ENCODE data around the gene POLR2A.

The POLR2A gene

DNA sequence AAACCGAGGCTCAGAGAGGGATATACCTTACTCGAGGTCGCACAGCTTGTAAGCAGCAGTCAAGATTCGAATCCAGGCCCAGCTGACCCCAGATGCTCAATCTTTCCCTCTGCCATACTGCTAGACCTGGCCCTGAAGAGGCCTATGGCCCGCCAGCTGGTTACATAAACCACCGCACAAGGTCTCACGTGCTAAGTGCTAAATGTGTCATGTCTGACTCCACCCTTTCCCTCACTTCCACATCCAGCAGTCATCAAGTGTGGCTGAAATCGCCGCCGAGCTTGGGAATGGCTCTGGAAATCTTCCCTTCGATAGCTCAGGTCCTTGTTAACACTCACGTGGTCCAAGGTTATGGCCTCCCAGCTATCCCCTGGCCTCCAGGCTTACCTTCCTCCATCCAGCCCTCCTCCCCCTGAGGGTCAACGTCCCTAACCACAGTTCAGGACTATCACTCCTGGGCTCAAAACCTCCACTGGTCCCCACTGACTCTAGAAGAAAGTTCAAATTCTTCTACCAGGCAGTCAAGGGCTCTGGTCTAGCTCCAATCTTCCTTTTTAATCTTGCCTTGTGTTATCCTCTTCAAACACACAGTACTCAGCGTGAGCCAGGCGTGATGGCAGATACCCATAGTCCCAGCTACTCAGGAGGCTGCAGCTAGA lies 8.3 kb upstream of the POLR2A start:
- DNase-seq (ENCODE audit: low read depth, low spot score) = no peak
- TF ChIP-seq, protein P1, sequence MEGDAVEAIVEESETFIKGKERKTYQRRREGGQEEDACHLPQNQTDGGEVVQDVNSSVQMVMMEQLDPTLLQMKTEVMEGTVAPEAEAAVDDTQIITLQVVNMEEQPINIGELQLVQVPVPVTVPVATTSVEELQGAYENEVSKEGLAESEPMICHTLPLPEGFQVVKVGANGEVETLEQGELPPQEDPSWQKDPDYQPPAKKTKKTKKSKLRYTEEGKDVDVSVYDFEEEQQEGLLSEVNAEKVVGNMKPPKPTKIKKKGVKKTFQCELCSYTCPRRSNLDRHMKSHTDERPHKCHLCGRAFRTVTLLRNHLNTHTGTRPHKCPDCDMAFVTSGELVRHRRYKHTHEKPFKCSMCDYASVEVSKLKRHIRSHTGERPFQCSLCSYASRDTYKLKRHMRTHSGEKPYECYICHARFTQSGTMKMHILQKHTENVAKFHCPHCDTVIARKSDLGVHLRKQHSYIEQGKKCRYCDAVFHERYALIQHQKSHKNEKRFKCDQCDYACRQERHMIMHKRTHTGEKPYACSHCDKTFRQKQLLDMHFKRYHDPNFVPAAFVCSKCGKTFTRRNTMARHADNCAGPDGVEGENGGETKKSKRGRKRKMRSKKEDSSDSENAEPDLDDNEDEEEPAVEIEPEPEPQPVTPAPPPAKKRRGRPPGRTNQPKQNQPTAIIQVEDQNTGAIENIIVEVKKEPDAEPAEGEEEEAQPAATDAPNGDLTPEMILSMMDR (IDR thresholded peaks at IDR 0.05; ENCODE audit: low read depth, low read length) = no peak
- H3K4me3 ChIP-seq (ENCODE audit: low read depth, low read length) = no peak overlapping the region
- in situ Hi-C loops (cut with HindIII; ENCODE audit: low sequenced_read_pairs) = no loop called here

DNA sequence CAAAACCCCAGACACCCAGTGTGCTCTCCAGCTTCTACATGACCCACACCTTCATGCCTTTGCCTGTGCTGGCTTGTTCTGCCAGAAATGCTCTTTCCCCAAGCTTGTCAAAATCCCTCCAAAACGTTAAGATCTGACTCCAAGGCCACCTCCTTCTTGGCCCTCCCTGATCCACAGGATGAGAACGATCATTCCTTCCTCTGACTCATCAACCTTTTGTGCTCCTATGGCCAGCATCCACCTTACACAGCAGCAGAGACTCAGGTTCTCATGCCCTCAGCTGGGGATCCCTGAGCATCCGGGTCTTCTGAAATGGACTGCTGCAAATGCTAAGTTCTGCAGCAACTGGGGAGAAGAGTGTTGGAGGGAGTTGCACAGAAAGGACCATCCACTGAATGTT lies 7.7 kb upstream of the POLR2A start:
- no peak overlapping the region for H3K4me3 ChIP-seq (ENCODE audit: low read depth, low read length)
- in situ Hi-C loops (cut with HindIII; ENCODE audit: low sequenced_read_pairs) = no loop called here
- TF ChIP-seq, protein P1 (IDR thresholded peaks at IDR 0.05; ENCODE audit: low read depth, low read length) = no peak
- DNase-seq (ENCODE audit: low read depth, low spot score) = peak; percentile 46

DNA sequence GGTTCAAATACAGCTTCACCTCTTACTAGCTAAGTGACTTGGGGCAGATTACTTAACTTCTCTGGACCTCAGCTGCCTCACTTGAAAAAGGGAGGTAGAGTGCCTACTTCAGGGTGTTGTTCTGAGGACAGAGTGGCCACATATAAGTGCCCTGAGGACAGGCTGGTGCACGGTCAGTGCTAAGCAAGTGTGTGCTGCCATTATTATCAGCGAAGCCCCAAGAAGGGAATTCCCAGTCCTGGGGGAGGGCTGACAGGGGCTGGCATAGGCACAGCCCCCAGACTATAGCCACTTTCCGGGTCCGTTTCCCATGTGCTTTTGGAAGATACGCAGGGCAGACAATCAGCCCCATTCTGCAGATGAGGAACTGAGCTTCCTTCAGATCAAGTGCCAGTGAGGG lies 7.2 kb upstream of the POLR2A start:
- H3K4me3 ChIP-seq (ENCODE audit: low read depth, low read length) = no peak overlapping the region
- TF ChIP-seq, protein P1 (IDR thresholded peaks at IDR 0.05; ENCODE audit: low read depth, low read length) = no peak
- in situ Hi-C loops (cut with HindIII; ENCODE audit: low sequenced_read_pairs) = no loop called here
- DNase-seq (ENCODE audit: low read depth, low spot score) = no peak

DNA sequence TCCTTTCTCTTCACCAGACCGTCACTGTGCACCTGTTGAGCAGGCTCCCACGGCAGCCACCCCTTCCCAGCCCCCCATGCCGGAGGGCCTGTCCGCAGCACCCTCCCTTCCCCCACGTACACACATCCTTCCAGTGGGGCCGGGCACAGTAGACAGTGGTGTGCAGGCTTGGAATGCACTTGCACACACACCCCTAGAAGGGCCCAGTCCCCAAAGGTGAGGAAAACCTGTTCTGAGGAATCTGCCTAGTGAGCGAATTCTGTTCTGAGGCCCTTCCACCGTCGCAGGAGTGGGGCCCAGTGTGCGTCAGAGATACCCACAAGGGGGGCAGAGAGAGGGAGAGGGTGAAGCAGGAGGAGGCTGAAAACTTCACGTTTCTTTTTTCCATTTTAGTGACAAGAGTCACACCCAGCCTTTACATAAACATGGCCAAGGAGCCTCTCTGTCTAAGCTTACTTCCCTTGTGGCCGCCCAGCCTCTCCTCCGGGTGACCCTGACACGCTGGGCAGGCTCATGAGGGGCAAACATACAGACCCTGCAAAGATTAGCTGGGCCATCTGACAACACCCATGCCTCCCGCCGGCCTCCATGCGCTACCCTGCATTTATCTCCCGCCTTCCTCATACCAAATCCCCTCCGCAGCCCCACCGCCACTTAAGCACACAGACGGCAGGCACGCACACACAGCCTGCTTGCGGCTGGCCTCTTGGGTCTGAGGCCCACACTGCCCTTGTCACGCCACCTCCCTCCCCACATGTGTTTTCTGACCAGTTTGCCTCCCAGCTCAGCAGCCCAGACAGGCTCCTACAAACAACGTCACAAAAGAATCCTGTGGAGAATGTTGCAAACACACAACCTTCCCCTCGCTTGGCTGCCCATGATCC lies 6.5 kb upstream of the POLR2A start:
- H3K4me3 ChIP-seq (ENCODE audit: low read depth, low read length) = peak overlapping the region; percentile 69
- in situ Hi-C loops (cut with HindIII; ENCODE audit: low sequenced_read_pairs) = no loop called here
- DNase-seq (ENCODE audit: low read depth, low spot score) = peak; percentile 57
- TF ChIP-seq, protein P1 (IDR thresholded peaks at IDR 0.05; ENCODE audit: low read depth, low read length) = no peak

DNA sequence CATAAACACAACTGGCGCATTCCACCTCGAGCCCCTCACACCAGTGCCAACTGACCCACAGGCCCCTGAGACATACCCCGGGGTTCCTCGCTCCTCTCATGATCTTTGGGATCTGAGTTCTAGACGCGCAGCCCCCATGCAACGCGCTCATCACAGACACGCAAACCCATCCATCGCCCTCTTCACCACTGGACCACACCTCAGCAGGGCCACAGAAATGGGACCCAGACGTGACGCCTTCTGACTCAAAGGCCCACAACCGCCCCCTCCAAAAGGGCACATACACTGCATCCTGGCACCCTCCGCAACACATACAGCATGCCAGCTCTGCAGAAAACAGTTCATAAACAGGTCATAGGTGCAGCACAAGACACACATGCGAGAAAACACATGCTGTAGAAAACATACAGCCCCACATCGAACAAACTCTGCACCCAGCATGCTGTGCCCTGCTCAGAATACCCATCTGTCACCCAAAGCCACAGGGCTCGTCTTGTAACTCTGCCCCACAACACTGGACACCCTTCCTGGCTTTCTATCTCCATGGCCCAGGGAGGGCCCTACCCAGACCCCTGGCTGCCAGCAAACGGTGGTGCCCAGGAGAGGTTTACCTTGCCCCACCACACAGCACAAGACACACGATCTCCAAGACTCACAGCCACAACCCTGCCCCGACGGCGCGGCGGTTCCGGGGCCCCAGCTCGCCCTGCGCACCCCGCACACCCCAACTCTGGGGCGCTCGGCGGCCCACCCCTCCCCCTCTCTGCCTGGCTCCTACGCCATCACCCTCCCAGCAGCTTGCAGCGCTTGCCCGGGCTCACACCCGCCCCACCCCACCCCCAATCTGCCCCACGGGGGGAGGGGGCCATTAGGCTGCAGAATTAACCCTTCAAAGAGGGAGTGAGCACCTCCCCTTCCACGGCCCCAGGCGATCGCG lies 5.6 kb upstream of the POLR2A start:
- TF ChIP-seq, protein P1 (IDR thresholded peaks at IDR 0.05; ENCODE audit: low read depth, low read length) = no peak
- DNase-seq (ENCODE audit: low read depth, low spot score) = peak; percentile 24
- peak overlapping the region; percentile 69 for H3K4me3 ChIP-seq (ENCODE audit: low read depth, low read length)
- in situ Hi-C loops (cut with HindIII; ENCODE audit: low sequenced_read_pairs) = no loop called here
